ENCODE measurements around the gene MPRIP.

- TF ChIP-seq CTCF (IDR thresholded peaks at IDR 0.05) (no peak), POLR2A (IDR thresholded peaks at IDR 0.05) (no peak)
These were observed 56.4 kb downstream of the MPRIP start for GRCh38 chr17:17098551-17099179.

All from Peyer's patch (tissue), 4 donors.